DND-41 (cell line): ENCODE data around the gene HLA-DQB2.

Source experiments
- CTCF ChIP-seq: IDR thresholded peaks from 2 replicates; pipeline ENCODE4 v1.5.1; 2012; ENCODE audit warnings: borderline replicate concordance, low read length, moderate library complexity, mild to moderate bottlenecking; ENCODE audit not compliant: poor library complexity, severe bottlenecking; ENCODE audit errors: extremely low read depth
- EZH2 ChIP-seq: IDR thresholded peaks from 3 replicates; pipeline ENCODE4 v1.6.1; 2012; ENCODE audit warnings: borderline replicate concordance, low read depth, mild to moderate bottlenecking, moderate library complexity, low read length, inconsistent platforms; ENCODE audit not compliant: severe bottlenecking

GRCh38 chr6:32759669-32760068 lies 3.7 kb downstream of the HLA-DQB2 start:
- TF ChIP-seq CTCF (no peak), EZH2 (no peak)
